PC-3 (cell line): ENCODE results near the gene DGAT2.

Source experiments
- EZH2 ChIP-seq: fragments of 300-600 bp; sonication (generic); IDR thresholded peaks from one replicate; pipeline ENCODE4 v1.6.1; 2017; ENCODE audit warnings: antibody characterized with exemption, mild to moderate bottlenecking, low read length; ENCODE audit not compliant: unreplicated experiment
- EZH2phosphoT487 ChIP-seq: fragments of 300-600 bp; sonication (generic); IDR thresholded peaks from 2 replicates; pipeline ENCODE4 v1.6.1; 2018; ENCODE audit warnings: mild to moderate bottlenecking, antibody characterized with exemption, low read length, borderline replicate concordance
- TF ChIP-seq, protein P1 (sequence below): fragments of 300-600 bp; sonication (generic); conservative IDR thresholded peaks from 2 replicates; pipeline ENCODE4 v1.5.1; 2017; ENCODE audit warnings: antibody characterized with exemption, low read depth, mild to moderate bottlenecking, low read length

DNA sequence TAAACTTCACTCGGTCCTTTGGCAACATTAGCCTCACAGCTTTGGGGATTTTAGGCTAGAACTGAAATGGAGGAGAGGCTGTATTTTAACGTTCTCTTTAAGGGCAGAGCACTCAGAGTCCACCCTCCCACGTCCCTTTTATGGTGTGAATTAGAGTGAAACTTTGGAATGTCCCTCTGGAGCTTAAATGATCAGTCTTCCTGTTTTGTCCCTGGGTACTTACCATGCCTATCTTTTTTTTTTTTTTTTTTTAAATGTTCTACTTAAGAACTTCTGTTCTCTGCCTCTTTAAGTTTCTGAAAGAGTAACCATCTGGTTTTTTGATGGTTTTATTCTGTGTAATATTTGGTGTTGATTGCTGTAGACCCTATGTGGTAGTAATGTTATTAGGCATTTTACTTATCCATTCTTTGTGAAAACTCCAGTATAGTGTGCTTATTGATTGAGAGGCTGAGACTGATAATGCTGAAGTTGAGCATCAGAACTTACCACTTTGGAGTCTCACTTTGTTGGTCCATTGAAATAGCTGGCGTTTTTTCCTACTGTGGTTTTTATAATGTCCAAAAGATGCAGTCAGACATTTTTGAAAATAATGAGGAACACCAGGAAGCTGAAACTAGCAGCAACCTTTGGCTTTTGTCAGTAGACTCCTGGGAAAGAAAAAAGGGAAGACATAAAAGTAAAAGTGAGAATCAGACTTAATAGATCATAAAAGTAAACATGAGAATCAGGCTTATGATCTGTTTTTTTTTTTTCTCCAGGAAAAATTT lies 58.1 kb downstream of the DGAT2 start:
- TF ChIP-seq, protein P1, sequence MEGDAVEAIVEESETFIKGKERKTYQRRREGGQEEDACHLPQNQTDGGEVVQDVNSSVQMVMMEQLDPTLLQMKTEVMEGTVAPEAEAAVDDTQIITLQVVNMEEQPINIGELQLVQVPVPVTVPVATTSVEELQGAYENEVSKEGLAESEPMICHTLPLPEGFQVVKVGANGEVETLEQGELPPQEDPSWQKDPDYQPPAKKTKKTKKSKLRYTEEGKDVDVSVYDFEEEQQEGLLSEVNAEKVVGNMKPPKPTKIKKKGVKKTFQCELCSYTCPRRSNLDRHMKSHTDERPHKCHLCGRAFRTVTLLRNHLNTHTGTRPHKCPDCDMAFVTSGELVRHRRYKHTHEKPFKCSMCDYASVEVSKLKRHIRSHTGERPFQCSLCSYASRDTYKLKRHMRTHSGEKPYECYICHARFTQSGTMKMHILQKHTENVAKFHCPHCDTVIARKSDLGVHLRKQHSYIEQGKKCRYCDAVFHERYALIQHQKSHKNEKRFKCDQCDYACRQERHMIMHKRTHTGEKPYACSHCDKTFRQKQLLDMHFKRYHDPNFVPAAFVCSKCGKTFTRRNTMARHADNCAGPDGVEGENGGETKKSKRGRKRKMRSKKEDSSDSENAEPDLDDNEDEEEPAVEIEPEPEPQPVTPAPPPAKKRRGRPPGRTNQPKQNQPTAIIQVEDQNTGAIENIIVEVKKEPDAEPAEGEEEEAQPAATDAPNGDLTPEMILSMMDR: no peak
- TF ChIP-seq EZH2phosphoT487: no peak
- no peak for TF ChIP-seq EZH2
